ENCODE data around the gene CCDC93.

DNA sequence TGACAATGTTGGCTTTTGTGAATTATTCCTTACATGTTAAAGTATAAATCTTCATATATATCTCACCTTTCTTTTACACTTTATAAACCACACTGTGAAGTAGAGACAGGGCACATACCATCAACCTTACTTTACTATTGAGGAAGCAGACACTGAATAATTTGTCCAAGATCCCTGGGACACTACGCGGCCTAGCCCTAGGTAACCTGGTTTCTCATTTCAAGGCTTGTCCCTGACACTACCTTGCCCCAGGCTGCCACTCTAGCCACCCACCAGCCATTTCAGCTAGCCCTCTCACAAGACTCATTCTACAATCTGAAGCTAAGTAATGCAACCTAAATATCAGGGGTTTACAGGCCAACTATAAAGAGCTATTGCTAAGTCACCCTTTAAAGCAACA lies 26.7 kb downstream of the CCDC93 start:
- TF ChIP-seq EP300 (IDR thresholded peaks at IDR 0.05) (no peak), BHLHE40 (IDR thresholded peaks at IDR 0.05; ENCODE audit: low read depth, low read length) (no peak)
- TF ChIP-seq, protein P1, sequence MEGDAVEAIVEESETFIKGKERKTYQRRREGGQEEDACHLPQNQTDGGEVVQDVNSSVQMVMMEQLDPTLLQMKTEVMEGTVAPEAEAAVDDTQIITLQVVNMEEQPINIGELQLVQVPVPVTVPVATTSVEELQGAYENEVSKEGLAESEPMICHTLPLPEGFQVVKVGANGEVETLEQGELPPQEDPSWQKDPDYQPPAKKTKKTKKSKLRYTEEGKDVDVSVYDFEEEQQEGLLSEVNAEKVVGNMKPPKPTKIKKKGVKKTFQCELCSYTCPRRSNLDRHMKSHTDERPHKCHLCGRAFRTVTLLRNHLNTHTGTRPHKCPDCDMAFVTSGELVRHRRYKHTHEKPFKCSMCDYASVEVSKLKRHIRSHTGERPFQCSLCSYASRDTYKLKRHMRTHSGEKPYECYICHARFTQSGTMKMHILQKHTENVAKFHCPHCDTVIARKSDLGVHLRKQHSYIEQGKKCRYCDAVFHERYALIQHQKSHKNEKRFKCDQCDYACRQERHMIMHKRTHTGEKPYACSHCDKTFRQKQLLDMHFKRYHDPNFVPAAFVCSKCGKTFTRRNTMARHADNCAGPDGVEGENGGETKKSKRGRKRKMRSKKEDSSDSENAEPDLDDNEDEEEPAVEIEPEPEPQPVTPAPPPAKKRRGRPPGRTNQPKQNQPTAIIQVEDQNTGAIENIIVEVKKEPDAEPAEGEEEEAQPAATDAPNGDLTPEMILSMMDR (IDR thresholded peaks at IDR 0.05): no peak
